HEK293 (cell line): ENCODE measurements around the gene ZNF284.

Experiments
- BCL11A ChIP-seq: fragments of 450-650 bp; formaldehyde crosslinking; IDR thresholded peaks from 2 replicates; pipeline ENCODE4 v1.5.1; 2016; ENCODE audit warnings: low read depth, missing biosample characterization, missing genetic modification characterization
- HOXD13 ChIP-seq: sonication (generic); formaldehyde crosslinking; IDR thresholded peaks from 2 replicates; pipeline ENCODE4 v1.8.0; 2022; ENCODE audit warnings: missing genetic modification reagents, borderline replicate concordance
- PBX3 ChIP-seq: sonication (generic); formaldehyde crosslinking; IDR thresholded peaks from 2 replicates; pipeline ENCODE4 v1.8.1; 2022; ENCODE audit warnings: mild to moderate bottlenecking, moderate library complexity, missing genetic modification reagents
- PRDM6 ChIP-seq: fragments of 450-650 bp; formaldehyde crosslinking; IDR thresholded peaks from 2 replicates; pipeline ENCODE4 v1.5.1; 2017; ENCODE audit warnings: missing biosample characterization, missing genetic modification characterization
- REPIN1 ChIP-seq: fragments of 450-650 bp; formaldehyde crosslinking; IDR thresholded peaks from 2 replicates; pipeline ENCODE4 v1.5.1; 2017; ENCODE audit warnings: missing biosample characterization, missing genetic modification characterization, low read depth
- SCRT2 ChIP-seq: fragments of 450-650 bp; formaldehyde crosslinking; IDR thresholded peaks from 2 replicates; pipeline ENCODE4 v1.5.1; 2016; ENCODE audit warnings: missing biosample characterization, missing genetic modification characterization
- TSHZ1 ChIP-seq: fragments of 450-650 bp; formaldehyde crosslinking; IDR thresholded peaks from 2 replicates; pipeline ENCODE4 v1.5.1; 2016; ENCODE audit warnings: missing biosample characterization, missing genetic modification characterization, borderline replicate concordance
- ZBTB49 ChIP-seq: fragments of 450-650 bp; formaldehyde crosslinking; IDR thresholded peaks from 2 replicates; pipeline ENCODE4 v1.5.1; 2016; ENCODE audit warnings: missing biosample characterization, missing genetic modification characterization, low read depth
- ZNF112 ChIP-seq: fragments of 450-650 bp; formaldehyde crosslinking; IDR thresholded peaks from 2 replicates; pipeline ENCODE4 v1.5.0; 2017; ENCODE audit warnings: missing biosample characterization, missing genetic modification characterization
- ZNF175 ChIP-seq: fragments of 450-650 bp; formaldehyde crosslinking; IDR thresholded peaks from 2 replicates; pipeline ENCODE4 v1.5.1; 2016; ENCODE audit warnings: missing biosample characterization, missing genetic modification characterization
- ZNF23 ChIP-seq: fragments of 450-650 bp; formaldehyde crosslinking; IDR thresholded peaks from 2 replicates; pipeline ENCODE4 v1.5.1; 2016; ENCODE audit warnings: missing biosample characterization, missing genetic modification characterization, borderline replicate concordance
- ZNF24 ChIP-seq: fragments of 450-650 bp; formaldehyde crosslinking; IDR thresholded peaks from 2 replicates; pipeline ENCODE4 v1.5.1; 2016; ENCODE audit warnings: missing biosample characterization, missing genetic modification characterization
- ZNF423 ChIP-seq: fragments of 450-650 bp; formaldehyde crosslinking; IDR thresholded peaks from 2 replicates; pipeline ENCODE4 v1.5.1; 2016; ENCODE audit warnings: missing biosample characterization, missing genetic modification characterization
- ZNF518A ChIP-seq: fragments of 450-650 bp; formaldehyde crosslinking; conservative IDR thresholded peaks from 2 replicates; pipeline ENCODE4 v1.5.1; 2016; ENCODE audit warnings: low read depth, missing biosample characterization, missing genetic modification characterization
- ZNF530 ChIP-seq: fragments of 450-650 bp; formaldehyde crosslinking; IDR thresholded peaks from 2 replicates; pipeline ENCODE4 v1.5.1; 2016; ENCODE audit warnings: low read depth, missing biosample characterization, missing genetic modification characterization
- ZNF580 ChIP-seq: fragments of 450-650 bp; formaldehyde crosslinking; IDR thresholded peaks from 2 replicates; pipeline ENCODE4 v1.5.1; 2016; ENCODE audit warnings: missing biosample characterization, missing genetic modification characterization
- ZNF792 ChIP-seq: fragments of 450-650 bp; formaldehyde crosslinking; IDR thresholded peaks from 2 replicates; pipeline ENCODE4 v1.5.1; 2016; ENCODE audit warnings: missing biosample characterization, missing genetic modification characterization
- ZNF843 ChIP-seq: fragments of 450-650 bp; formaldehyde crosslinking; IDR thresholded peaks from 2 replicates; pipeline ENCODE4 v1.5.1; 2016; ENCODE audit warnings: missing biosample characterization, missing genetic modification characterization
- ZSCAN4 ChIP-seq: fragments of 450-650 bp; formaldehyde crosslinking; IDR thresholded peaks from 2 replicates; pipeline ENCODE4 v1.5.1; 2017; ENCODE audit warnings: missing biosample characterization, missing genetic modification characterization
- ZSCAN5A ChIP-seq: fragments of 450-650 bp; formaldehyde crosslinking; IDR thresholded peaks from 2 replicates; pipeline ENCODE4 v1.5.1; 2016; ENCODE audit warnings: missing biosample characterization, missing genetic modification characterization
- ZXDB ChIP-seq: fragments of 450-650 bp; formaldehyde crosslinking; IDR thresholded peaks from 2 replicates; pipeline ENCODE4 v1.5.1; 2016; ENCODE audit warnings: missing biosample characterization, missing genetic modification characterization

The ZNF284 gene

GRCh38 chr19:44093931-44094765 lies 22.2 kb downstream of the ZNF284 start, which contains the start of gene ZNF224 (continued):
- peak; percentile 21 for TF ChIP-seq ZNF843 (tag by site-specific recombination)
- no peak for TF ChIP-seq BCL11A (tag by site-specific recombination)
- TF ChIP-seq ZNF112 = no peak
- no peak for TF ChIP-seq ZSCAN5A (tag by site-specific recombination)
- TF ChIP-seq HOXD13 (CRISPR knock-in tag) = no peak
- no peak for TF ChIP-seq ZSCAN4 (tag by site-specific recombination)
- peak; percentile 85; the same call in 1 of the 2 replicates for TF ChIP-seq ZXDB (tag by site-specific recombination)
- no peak for TF ChIP-seq ZNF530 (tag by site-specific recombination)
- no peak; the same call in 1 of the 2 replicates for TF ChIP-seq PBX3 (CRISPR knock-in tag)
- no peak for TF ChIP-seq ZNF175 (tag by site-specific recombination)
- no peak for TF ChIP-seq PRDM6 (tag by site-specific recombination)
- no peak for TF ChIP-seq ZBTB49 (tag by site-specific recombination)
- no peak for TF ChIP-seq ZNF23 (tag by site-specific recombination)
- peak; percentile 44 for TF ChIP-seq ZNF580 (tag by site-specific recombination)
- no peak for TF ChIP-seq ZNF423 (tag by site-specific recombination)
- peak; percentile 88 for TF ChIP-seq REPIN1 (tag by site-specific recombination)
- TF ChIP-seq ZNF792 (tag by site-specific recombination) = peak; percentile 80; the same call in 1 of the 2 replicates
- TF ChIP-seq SCRT2 (tag by site-specific recombination) = peak; percentile 34; the same call in 1 of the 2 replicates
- peak; percentile 73 for TF ChIP-seq ZNF518A
- TF ChIP-seq TSHZ1 (tag by site-specific recombination) = no peak
- TF ChIP-seq ZNF24 = peak; percentile 69
